ENCODE measurements around the gene ACTL10.
"Not testable (repeated sequence)": the region's sequence is repeated elsewhere in the genome, so short reads cannot be mapped to it uniquely, and the experiment has no call there.

The ACTL10 gene

DNA sequence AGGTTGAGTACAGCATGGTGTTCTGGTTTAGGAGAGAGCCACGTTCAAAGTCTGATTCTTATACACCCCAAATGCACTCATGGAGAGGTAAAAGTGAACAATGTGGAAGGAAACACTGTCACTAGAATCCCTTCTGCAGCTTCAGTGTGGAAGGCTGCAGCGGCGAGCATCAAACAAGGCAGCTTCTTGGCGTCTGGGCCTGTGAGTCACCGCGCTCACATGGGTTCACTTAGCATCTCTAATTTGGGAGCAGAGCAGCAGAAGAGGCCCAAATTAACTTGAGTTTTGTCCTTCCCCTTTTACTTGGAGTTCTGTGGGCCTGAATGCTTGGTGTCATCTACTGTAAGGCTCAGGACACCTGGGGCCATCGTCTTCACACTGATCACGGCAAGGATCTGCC lies 30.4 kb downstream of the ACTL10 start:
- DNase-seq (ENCODE audit: low read depth), result no peak

DNA sequence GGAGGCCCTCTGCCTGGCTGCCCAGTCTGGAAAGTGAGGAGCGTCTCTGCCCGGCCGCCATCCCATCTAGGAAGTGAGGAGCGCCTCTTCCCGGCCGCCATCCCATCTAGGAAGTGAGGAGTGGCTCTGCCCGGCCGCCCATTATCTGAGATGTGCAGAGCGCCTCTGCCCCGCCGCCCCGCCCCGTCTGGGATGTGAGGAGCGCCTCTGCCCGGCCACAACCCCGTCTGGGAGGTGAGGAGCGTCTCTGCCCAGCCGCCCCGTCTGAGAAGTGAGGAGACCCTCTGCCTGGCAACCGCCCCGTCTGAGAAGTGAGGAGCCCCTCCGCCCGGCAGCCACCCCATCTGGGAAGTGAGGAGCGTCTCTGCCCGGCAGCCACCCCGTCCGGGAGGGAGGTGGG lies 32.2 kb downstream of the ACTL10 start:
- DNase-seq (ENCODE audit: low read depth), result not testable (repeated sequence)

DNA sequence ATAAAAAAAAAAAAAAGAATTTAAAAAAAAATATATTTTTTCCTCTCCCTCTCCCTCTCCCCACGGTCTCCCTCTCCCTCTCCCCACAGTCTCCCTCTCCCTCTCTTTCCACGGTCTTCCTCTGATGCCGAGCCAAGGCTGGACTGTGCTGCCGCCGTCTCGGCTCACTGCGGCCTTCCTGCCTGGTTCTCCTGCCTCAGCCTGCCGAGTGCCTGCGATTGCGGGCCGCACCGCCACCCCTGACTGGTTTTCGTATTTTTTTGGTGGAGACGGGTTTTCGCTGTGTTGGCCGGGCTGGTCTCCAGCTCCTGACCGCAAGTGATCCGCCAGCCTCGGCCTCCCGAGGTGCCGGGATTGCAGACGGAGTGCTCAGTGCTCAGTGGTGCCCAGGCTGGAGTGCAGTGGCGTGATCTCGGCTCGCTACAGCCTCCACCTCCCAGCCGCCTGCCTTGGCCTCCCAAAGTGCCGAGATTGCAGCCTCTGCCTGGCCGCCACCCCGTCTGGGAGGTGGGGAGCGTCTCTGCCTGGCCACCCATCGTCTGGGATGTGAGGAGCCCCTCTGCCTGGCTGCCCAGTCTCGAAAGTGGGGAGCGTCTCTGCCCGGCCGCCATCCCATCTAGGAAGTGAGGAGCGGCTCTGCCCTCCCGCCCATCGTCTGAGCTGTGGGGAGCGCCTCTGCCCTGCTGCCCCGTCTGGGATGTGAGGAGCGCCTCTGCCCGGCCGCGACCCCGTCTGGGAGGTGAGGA lies 34.1 kb downstream of the ACTL10 start:
- not testable (repeated sequence) for DNase-seq (ENCODE audit: low read depth)

DNA sequence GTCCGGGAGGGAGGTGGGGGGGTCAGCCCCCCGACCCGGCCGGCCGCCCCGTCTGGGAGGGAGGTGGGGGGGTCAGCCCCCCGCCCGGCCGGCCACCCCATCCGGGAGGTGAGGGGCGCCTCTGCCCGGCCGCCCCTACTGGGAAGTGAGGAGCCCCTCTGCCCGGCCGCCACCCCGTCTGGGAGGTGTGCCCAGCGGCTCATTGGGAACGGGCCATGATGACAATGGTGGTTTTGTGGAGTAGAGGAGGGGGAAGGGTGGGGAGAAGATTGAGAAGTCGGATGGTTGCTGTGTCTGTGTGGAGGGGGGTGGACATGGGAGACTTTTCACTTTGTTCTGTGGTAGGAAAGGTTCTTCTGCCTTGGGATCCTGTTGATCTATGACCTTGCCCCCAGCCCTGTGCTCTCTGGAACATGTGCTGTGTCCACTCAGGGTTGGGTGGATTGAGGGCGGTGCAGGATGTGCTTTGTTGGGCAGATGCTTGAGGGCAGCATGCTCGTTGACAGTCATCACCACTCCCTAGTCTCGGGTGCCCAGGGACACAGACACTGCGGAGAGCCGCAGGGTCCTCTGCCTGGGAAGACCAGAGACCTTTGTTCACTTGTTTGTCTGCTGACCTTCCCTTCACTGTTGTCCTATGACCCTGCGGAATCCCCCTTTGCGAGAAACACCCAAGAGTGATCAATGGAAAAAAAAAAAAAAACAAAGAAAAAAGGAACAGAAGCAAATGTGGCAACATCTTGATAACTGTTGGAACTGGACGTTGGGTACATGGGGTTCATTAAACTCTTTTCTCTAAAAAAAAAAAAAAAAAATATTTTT lies 35.1 kb downstream of the ACTL10 start:
- DNase-seq (ENCODE audit: low read depth), result no peak

DNA sequence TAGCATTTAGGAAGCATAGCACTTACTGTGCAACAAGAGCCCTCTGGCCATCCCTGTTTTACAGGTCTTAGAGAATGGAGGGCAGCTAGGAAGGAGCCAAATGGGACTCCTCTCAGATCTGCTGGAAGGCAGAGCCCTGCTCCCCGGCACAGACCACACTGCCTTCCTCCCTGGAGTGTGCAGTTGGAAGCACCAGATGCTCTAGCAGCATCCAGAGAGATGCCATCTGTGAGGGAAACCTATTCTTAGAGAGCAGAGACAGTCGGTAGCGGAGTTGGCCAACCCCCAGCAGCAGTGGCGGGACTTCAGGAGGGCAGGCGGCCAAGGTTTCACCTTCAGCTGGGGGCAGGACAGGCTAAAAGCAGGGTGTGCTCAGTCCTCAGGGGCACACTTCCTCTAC lies 36.1 kb downstream of the ACTL10 start:
- no peak for DNase-seq (ENCODE audit: low read depth)

DNA sequence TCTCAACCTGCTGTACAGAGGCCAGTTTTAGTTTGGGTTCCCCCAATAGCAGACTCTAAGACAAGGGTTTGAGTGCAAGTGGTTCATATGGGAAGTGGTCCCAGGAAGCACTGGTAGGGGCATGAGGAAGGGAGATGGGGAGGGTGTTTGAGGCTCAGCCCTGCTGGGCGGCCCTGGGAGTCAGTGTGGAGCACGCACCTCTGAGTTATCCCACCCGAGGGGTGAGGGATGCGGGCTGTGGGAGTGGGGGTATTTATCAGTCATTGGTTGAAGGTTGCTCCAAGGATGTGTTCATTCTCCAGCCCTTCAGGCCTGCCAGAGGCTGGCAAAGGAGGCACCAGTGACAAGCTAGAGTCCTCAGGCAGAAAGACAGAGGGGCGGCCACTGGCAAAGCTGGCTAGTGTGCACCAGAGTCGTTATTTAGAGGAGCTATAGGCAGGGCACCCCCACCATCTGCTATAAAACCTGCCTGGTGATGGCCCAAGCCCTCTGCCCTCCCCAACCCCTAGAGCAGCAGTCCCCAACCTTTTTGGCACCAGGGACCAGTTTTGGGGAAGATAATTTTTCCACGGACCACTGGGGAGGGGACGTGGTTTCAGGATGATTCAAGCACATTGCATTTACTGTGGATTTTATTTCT lies 36.9 kb downstream of the ACTL10 start:
- DNase-seq (ENCODE audit: low read depth), result no peak

DNA sequence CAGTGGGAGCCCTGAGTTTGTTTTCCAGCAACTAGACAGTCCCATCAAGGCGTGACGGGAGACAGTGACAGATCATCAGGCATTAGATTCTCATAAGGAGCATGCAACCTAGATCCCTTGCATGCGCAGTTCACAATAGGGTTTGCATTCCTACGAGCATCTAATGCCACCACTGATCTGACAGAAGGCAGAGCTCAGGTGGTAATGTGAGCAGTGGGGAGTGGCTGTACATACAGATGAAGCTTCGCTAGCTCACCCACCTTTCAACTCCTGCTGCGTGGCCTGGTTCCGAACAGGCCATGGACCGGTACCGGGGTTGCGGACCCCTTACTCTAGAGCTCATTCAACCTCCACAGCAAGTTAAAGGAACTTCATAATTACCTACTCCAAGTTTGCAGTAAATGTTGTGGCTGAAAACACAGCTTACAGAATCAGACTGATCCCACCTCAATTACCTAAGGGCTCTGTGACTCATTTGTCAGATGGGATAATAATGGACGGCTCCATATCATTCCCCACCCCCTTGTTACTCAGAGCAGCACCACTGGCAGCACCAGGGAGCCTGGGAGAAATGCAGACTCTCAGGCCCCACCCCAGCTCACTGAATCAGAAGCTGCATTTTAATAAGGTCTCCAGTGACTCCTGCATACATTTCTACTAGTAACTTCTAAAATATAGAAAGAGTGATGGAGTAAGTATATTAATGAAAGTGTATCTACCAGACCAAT lies 37.6 kb downstream of the ACTL10 start:
- no peak for DNase-seq (ENCODE audit: low read depth)

DNA sequence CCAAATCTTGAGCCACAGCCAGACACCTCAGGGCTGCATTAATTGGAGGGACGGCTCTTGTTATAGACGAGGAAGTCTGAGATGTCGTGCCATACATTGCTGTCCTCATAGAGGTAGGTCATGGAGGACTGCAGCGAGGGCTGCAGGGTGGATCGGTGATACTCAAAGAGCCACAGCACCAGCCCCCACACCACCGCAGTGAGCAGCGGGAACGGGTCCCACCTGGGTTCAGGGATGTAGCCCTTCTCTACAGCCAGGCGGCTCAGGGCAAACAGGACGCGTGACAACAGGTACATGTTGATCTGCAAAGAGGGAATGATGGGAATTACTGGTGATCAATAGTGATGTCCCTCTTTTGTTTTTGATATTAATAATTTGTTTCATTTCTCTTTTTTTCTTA lies 40.9 kb downstream of the ACTL10 start:
- no peak for DNase-seq (ENCODE audit: low read depth)

DNA sequence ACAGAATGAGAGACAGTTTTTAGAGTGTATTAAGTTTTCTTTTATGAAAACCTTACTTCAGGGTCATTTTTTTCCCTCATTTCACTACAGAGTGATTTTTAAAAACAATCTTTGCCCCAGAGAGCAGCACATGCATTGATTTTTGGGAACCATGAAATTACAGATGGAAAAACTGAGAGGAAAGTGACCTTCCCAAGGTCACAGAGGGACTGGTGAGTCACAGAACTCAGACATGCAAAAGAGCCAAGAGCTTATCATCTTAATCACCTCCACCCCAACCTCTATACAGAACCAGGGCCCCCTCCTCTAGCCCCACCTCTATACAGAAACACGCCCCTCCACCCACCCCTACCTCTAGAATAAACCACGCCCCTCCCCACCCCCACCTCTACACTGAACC lies 42.7 kb downstream of the ACTL10 start:
- DNase-seq (ENCODE audit: low read depth), result no peak

DNA sequence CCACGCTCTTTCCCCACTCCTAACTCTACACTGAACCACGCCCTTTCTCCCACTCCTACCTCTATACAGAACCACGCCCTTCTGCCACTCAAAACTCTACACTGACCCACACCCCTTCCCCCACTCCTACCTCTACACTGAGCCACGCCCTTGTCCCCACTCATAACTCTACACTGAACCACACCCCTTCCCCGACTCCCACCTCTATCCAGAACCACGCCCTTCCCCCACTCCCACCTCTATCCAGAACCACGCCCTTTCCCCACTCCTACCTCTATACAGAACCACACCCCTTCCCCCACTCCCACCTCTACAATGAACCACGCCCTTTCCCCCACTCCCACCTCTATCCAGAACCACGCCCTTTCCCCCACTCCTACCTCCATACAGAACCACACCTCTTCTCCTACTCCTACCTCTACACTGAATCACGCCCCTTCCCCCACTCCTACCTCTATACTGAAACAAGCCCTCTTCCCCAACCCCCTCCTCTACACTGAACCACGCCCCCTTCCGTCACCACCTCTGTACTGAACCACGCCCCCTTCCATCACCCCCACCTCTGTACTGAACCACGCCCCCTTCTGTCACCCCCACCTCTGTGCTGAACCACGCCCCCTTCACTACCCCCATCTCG lies 43.3 kb downstream of the ACTL10 start:
- no peak for DNase-seq (ENCODE audit: low read depth)

DNA sequence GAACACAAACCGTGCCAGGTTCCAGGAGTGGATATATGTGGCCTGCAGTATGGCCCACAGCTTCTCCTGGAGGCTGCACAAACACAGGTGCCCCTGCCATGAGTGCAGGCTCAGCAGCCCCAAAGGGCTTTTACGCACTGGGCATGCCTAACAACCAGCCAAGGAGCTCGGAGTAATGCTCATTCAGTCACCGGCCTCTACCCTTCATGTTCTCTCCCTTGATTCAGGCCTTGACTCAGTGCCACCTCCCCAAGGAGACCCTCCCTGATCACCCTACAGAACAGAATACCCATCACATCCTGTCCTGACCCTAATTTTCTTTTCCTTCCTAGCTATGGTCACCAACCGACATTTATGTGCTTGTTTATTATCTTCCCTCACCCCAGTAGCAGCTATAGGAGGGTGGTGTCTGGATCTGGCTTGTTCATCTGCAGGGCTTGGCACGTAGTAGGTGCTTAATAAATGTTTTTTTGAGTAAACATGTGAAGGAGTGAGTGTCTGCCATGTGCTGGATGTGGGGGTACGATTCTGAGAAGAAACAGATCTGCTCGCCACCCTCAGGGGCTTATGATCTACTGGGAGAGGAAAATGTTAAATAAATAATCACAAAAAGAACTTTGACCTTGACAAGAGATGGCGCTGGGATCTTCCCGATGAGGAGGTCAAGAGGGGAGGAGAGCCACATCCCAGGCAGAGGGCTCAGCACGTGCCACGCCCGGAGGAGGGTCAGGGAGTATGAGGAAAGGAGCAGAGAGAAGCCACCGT lies 44.1 kb downstream of the ACTL10 start:
- DNase-seq (ENCODE audit: low read depth), result no peak

DNA sequence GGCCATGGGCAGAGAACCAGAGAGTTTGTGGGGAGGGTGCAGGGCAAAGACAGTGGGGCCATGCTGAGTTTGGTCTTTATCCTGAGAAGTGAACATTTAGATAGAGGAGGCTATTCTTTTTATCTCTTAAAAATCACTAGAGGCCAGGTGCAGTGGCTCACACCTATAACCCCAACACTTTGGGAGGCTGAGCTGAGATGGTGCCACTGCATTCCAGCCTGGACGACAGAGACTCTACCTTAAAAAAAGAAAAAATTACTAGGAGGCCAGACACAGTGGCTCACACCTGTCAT lies 44.6 kb downstream of the ACTL10 start:
- DNase-seq (ENCODE audit: low read depth), result no peak

DNA sequence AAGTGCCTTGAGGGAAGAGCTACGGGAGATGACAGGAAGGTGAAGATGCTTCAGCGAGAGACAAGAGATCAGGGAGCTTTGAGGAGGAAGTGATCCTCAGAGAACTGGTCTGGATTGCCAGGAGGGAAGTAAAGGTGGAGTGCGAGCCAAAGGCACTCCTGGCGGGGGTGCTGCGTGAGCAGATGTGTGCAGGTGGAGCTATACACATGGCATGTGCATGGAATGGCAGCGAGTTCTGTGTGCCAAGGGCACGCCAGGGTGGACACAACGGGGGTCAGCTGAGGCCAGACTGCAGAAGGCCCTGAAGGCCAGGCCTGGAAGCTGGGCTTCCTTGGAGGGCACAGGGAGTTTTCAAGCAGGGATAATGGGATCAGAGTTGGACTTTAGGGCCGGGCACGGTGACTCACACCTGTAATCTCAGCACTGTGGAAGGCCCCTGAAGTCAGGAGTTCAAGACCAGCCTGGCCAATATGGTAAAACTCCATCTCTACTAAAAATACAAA lies 47.2 kb downstream of the ACTL10 start:
- no peak for DNase-seq (ENCODE audit: low read depth)

DNA sequence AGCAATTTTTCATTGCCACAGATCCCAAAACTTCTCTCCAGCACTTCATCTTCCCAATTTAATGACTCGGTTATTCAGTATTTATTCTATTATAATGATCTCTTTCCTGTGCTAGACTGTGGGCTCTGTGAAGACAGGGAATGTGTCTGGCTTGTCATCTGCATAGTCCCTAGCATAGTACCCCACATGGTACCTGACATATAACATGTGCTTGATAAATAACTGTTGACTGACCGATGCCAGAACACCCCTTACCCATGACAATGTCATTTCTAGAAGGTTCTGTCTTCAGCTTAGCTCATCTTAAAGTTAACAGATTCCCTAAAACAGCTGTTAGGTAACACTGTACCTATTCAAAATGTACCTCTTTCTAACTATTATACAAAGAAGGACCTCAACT lies 49.8 kb downstream of the ACTL10 start:
- no peak for DNase-seq (ENCODE audit: low read depth)

Measured in CMK (cell line).